Astrocyte of the hippocampus (primary cell): Measurements from ENCODE around the gene CEMP1.
A peak's percentile ranks its signal among the peaks of the same experiment; 100 is the strongest.
"Not testable (repeated sequence)": the region's sequence is repeated elsewhere in the genome, so short reads cannot be mapped to it uniquely, and the experiment has no call there.

Source experiments
- DNase-seq: peaks from one replicate; pipeline ENCODE4 v3.0.0; 2011; ENCODE audit warnings: low read depth, low spot score

Gene CEMP1

DNA sequence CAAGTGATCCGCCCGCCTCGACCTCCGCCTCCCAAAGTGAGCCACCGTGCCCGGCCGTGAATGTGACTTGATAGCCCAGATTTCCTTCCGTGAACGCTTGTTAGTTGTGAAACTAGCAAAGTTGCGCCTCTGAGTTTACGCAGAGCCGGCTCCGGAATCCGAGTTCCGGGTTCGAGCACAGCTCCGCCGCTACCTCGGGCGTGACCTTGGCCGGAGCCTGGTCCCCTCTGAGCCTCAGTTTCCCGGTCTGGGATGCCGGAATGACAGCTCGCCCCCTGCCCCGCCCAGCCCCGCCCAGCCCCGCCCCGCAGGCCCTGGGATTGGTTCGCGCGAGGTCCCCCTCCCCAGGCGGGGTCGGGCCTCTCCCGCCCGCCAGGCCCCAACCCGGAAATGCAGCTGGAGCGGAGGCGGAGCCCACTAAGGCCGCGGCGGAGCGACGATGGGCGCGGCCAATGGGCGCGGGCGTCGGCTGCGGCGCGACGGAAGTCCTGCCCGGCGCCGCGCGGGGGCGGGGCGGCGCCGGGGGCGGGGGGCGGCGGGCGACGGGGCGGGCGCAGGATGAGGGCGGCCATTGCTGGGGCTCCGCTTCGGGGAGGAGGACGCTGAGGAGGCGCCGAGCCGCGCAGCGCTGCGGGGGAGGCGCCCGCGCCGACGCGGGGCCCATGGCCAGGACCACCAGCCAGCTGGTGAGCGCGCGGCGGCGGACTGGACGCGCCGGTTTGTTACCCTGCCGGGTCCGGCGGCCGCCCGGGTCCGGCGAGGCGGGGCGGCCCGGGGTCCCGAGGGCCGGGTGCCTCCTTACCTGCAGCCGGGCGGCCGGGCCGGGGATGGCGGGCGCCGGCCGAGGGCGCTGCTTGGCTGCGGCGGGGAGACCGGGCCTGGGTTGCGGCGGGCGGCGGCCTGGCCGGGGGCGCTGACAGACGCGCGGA, 6.5 kb upstream of the CEMP1 start, which contains the start of gene PDPK1:
PDPK1 (plus strand) TSS at position 571 of the 929 bp plus-strand sequence; CDS start at position 663, 92 bp downstream.
- peak; percentile 99 for DNase-seq

DNA sequence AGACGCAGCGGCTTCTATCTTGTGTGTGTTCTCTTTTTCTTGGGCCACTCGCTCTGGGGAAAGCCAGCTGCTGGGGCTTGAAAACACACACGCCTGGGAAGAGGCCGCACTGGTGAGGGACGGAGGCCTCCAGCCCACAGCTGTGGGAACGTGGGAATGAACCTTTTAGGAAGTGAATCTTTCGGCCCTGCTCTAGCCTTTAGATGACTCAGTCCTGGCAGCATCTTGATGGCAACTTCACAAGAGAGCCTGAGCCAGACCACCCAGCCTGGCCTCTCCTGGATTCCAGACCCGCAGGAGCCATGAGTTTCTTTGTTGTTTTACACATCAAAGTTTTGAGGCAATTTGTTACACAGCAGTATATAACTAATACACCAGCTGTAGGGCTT, 4.4 kb upstream of the CEMP1 start:
- DNase-seq = peak; percentile 74

DNA sequence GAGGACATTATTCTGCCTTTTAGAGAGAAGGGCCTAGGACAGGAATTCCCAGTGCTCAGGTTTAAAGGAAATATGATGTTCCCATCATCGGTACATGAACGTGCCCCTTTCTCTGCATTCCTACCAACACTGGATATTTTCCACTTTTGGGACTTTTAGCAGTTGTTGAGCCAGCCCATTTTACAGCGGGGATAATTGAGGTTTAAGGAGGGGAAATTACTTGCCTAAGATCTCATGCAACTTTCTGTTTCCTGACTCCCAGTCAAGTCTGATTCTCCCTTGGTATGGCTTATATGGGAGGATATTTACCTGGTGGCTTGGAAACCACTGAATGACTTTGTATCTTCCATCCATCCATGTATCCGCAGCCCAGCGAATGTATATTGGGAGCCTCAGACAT, 3.1 kb upstream of the CEMP1 start:
- not testable (repeated sequence) for DNase-seq

DNA sequence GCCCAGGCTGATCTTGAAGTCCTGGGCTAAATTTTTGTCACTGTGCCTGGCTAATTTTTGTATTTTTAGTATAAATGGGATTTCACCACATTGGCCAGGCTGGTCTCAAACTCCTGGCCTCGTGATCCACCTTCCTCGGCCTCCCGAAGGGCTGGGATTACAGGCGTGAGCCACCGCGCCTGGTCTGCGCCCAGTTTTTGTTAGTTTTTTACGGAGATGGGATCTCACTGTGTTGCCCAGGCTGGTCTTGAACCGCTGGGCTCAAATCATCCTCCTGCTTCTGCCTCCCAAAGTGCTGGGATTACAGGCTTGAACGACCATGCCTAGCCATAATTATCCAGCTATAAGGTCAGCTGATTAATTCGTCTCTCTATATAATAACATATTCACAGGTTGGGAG, 2.7 kb upstream of the CEMP1 start:
- no peak for DNase-seq

DNA sequence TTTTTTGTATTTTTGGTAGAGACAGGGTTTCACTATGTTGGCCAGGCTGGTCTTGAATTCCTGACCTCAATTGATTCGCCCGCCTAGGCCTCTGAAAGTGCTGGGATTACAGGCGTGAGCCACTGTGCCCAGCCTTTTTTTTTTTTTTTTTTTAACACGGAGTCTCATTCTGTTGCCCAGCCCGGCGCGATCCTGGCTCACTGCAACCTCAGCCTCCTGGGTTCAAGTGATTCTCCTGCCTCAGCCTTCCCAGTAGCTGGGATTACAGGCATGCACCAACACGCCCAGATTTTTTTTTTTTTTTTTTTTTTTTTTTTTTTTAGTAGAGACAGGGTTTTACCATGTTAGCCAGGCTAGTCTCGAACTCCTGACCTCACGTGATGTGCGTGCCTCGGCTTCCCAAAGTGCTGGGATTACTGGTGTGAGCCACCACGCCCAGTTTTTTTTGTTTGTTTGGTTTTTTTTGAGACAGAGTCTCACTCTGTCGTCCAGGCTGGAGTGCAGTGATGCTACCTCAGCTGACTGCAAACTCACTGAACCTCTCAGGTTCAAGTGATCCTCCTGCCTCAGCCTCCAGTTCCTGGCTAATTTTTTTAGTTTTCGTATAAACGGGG, 2.0 kb upstream of the CEMP1 start:
- DNase-seq = not testable (repeated sequence)

DNA sequence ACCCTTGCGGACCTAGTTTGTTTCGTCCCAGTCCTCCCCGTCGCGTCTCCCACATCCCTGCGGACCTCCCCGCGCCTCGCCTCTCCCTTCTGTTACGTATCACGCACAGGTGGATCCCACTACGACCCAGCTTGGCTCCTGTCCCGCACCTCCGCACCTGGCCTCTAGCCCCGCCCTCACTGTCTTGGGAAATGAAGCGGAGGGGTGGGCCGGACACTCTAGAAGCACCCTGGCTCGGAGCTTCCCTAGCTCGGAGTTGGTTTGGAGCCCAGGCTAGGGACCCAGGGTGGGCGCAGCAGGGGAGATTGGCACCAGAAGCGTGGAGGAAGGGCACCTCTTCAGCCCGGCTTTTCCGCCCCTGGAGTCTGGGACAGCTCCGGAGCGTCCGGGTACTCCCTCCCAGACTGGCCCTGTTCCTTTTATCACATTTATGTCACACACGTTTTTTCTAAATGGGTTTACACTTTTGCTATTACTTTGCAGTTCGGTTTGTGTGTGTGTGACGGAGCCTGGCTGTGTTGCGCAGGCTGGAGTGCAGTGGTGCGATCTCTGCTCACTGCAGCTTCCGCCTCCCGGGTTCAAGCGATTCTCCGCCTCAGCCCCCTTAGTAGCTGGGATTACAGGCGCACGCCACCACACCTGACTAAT, 1.4 kb upstream of the CEMP1 start:
- DNase-seq = peak; percentile 54

DNA sequence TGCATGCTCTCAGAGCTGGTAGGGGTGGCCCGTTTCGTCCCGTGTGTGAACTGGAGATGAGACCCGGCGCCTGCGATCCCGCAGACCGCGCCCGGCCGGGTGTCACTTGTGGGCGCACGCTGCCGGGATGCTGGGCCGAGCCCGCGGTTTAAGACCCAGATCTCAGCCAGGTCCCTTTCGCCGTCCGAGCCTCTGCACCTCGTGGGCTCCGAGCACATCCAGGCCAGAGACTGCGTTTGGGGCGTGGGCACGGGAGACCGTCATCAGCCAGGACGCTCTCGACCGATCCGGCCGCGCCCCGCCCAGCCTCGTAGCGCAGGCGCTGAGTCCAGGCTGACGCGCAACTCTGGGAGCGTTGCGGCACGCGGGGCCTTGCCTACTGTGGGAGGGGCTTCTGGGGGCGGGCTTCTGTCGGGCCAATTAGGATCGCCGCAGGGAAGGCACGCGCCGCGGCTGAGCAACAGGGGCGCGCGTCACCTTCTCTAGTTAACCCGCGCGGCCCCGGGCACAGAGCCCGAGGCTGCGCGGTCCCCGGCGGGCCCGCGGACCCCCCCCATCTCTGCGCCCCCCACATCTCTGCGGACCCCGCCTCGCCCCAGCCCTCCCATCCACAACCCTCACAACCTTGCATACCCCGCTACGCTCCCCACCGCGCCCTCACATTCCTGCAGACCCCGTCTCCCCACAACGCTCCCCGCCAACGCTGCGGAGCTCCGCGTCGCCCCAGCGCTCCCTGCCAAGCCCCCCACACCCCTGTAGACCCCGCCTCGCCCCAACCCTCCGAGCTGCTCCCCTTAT, 687 bp upstream of the CEMP1 start:
- peak; percentile 99 for DNase-seq

DNA sequence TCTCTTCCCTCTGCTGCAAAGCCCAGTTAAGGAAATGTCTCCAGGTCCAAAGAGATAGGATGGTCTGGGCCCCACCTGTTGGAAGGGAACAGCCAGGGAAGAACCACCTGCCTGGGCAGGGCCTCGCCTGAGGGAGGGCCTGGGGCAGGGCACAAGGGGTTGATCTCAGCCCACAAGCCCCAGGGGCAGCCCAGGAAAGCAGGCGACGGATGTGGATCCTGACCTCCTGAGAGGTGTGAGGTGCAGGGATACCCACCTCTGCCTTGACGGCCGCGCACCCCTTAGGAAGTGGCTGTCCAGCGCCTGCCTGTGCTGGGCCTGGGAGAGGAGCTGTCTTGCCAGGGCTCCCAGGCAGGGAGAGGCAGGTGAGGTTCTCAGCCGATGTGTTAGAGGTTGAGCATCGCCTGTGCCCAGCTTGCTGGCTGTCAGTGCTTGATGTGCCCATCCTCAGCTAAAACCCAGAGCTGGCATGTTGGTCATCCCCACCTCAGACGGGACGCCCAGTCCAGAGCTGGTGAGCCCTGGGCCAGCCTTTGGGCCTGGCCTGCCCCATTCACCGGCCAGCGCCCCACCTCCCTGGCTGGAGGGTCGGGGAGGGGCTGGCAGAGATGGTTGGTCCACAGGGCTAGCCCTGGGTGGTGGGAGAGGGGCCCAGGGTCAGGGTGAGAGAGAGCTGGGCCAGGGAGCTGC, 434 bp downstream of the CEMP1 start:
- no peak for DNase-seq

DNA sequence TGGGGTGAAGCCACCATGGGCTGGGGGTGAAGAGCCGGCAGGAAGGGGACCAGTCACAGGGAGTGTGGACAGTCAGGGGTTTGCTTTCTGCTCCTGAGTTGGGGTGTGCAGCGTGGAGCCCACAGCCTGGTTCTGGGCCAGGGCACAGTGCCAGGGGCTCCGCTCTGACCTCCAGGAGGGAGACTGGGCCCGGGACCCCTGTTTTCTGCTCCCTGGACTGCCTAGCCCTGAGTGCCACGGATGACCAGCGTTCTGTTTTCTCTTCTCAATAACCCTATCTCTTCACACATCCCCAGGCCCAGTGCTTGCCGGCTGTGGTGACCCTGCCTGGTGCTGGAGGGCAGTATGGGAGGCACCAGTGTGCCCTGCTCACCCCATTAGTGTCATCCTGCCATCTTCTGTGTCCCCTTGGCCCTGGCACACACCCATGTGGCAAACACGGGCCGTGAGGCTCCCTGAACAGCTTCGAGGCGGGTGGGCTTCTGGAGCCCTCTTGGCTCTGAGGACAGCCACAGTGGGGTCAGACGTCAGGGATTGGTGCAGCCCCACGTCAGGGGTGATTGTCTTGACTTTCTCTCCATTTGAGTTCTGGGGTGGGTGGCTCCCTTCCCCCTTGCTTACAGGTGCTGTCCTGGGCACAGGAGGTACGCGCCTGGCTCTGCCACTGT, 1.1 kb downstream of the CEMP1 start:
- no peak for DNase-seq

DNA sequence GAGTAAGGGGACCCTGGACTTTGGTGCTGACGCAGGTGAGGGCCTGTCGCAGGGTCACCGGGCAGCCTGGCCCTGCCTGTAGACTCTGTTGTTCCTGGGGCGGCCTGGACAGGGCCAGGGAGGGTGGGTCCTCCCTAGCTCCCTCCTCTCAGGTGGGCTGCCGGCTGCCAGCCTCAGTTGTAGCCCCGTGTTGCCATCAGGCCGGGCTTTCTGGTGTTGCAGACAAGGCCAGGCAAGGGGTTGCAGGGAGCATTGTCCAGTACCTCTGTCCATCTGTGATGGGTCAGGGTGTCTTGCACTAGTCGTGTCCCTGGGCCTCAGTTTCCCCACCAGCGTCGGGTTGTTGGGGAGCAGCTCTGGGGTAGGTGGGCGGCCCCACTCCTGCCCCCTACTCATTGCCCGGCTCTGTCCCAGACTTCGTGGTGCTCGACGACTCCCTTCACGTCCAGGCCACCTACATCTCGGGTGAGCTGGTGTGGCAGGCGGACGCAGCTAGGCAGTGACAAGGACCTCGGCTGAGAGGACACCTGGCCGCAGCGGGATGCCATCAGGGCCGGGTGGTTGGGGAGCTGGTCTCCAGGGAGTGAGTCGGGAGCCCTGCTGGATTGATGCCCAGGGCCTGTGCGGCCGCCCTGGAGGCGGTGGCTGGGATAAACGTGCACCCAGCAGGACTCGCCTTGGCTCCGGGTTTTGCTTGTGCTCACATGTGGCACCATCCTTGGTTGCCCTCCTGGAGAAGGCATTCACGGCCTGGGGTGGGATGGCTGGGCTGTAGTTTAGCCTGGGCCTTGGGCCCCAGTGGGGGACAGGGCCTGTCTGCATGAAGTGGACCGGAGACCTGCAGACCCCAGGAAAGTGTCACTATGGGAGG, 1.9 kb downstream of the CEMP1 start:
- DNase-seq = no peak

DNA sequence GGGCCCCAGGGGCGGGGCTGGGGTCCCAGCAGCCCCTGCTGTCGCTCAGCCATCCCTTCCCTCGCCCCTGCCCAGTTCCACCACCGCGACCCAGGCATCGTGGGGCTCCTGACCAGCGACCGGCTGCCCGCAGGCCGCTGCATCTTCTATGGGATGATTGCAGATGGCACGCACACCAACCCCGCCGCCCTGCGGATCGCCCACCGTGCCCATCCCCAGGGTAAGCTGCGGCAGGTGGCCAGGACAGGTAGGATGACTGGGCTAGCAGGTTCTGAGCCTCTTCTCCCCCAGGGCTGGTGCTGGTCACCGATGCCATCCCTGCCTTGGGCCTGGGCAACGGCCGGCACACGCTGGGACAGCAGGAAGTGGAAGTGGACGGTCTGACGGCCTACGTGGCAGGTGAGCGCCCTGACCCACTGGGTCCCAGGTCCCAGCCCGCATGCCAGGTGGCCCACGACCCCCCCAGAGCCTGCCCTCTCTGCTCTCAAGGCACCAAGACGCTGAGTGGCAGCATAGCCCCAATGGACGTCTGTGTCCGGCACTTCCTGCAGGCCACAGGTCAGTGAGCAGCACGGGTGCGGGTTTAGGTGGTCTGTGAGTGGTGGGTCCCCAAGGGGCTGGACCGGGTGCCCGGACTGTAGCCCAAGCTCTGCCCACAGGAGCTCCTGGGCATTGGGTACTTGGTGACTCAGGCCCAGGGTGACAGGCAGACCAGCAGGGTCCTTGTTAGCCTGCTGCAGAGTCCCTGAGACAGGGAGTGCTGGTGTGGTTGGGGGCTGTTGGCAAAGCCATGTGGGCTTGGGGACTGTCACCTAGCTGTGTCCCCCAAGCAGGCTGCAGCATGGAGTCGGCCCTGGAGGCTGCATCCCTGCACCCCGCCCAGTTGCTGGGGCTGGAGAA, 2.8 kb downstream of the CEMP1 start:
- no peak for DNase-seq

DNA sequence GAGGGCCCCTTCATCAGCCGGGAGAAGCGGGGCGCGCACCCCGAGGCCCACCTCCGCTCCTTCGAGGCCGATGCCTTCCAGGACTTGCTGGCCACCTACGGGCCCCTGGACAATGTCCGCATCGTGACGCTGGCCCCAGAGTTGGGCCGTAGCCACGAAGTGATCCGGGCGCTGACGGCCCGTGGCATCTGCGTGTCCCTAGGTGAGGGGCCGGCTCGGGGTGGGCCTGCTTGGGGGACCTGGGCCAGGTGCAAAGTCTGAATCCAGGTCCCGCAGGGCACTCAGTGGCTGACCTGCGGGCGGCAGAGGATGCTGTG, 3.5 kb downstream of the CEMP1 start:
- no peak for DNase-seq

DNA sequence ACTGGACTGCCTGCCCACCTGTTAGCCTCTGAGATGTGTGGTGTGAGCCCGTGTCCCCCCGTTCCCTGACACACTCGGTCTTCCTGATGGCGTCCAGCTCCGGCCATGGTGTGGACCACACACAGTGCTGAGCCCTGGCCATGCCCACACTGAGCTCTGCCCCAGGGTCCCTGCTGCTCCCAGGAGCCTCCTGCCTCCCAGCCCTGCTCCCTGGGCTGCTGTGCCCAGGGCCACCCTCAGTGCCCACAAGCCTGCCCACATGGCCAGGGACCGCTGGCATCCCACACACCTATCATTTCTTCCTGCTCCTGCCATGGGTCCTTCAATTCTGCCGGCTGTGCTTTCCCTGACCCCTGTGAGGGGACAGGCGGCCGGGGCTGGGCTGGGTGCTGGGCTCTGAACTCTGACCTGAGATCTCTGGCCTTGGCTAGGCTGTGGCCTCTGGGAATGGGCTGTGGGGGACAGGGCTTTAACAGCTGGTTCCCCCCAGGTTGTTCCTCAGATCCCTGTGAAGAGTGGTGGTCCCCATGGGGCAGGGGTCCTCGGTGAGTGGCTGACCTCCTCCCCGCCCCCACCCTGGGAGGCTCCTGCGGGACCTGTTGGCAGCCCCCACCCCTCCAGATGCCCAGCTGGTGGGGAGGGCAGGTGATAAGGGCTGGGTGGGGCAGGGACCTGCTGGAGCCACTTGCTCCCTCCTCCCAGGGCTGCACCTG, 4.0 kb downstream of the CEMP1 start:
- DNase-seq = no peak

DNA sequence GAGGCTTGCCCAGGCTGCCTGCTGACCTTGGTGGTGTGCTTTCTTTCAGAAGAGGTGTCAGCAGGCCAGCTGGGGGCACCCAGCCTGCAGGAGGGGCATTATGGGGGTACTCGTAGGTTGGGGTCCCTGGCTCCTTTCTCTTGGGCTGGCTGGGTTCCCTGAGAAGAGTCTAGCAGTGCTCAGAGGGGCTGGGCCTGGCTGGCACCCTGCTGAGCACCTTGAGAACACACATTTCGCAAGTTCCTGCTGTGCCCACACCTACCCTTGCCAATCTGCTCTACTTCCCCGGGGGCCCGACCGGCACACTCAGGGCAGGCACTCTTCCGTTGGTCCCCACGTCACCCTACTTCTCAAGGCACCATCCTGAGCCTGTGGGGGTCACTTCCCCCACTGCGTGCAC, 5.1 kb downstream of the CEMP1 start:
- no peak for DNase-seq

DNA sequence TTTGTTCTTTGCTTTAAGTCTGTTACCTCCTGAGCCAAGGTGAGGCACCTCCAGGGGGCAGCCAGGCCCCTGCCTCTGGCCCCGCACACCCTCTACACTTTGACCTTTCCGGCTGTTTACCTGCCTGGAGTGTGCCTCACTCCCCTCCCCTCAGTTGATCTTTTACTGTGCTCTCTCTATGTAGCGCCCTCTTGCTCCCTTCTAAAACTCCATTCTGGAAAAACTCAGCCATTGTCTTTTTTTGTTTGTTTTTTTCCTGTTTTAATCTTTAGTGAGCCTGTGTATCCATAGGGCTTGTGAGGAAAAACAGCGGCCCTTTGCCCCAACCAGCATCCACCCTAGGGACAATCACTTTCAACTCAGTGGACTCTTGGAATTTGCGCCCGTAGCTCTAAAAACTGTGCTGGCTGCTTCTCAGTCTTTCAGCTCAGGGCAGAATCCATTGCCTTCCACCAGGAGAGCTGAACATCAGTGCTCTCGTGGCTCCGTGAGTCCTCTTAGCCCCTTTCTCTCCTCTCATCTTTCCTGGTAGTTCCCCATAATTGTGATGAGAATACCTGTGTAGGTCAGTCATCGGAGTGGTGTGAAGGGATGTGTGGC, 6.8 kb downstream of the CEMP1 start:
- no peak for DNase-seq

DNA sequence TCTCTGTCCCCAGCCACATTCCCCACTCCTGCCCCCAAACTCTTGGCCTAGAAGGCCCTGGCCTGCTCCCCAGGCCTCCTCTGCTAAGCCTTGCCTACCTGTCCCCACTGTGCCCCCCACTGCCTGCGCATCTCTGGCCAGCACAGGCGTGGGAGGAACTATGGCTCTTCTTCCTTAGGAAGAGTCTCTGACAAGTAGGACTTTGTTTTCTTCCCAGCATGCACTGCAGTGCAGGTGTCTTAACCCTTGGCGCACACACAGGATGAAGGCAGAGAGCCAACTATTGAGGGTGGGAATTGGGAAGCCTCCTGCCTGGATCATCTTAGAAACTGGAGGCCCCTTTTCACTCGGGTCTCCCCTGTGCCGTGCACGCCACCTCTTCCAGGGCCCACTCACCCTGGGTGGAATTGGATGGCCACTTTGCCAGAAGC, 7.4 kb downstream of the CEMP1 start:
- no peak for DNase-seq

DNA sequence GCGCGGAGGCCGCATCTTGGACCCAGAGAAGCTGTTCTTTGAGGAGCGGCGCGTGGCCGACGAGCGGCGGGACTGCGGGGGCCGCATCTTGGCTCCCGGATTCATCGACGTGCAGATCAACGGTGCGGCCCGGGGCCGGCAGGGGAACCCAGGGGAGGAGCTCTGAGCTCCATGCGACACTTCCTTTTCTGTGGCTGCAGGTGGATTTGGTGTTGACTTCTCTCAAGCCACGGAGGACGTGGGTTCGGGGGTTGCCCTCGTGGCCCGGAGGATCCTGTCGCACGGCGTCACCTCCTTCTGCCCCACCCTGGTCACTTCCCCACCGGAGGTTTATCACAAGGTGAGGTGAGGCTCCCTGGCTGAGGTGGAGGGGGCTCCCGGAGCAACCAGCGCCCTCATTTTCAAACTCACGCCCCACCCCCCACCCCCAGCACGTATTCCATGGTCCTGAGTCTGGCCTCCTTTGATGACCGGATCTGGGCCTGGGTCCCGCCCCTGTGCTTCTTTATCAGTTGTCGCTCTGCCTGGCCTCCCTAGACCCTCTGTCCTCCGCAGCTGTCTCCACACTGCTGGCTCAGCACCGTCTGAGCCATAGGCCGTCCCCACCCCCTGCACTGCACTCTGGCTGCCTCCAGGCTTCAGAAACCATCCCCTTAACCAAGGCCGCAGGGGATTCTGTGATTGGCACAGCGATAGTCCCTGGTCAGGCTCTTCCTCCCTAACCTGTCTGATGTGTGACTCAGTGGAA, 10.2 kb downstream of the CEMP1 start:
- DNase-seq = peak; percentile 46
